Esophagus muscularis mucosa (tissue), 4 donors: Measurements from ENCODE around the gene DBH. TPM values are rescaled to one million over a fixed set of nuclear protein-coding genes. Genes with fewer than 3 reads are reported as not detected.

Experiments used
- DNase-seq: peaks from one replicate; pipeline ENCODE4 v3.0.0-alpha.2; 2017; ENCODE audit errors: extremely low spot score
- H3K27ac ChIP-seq, 4 donors: fragments of 200-600 bp; sonication (generic); replicated peaks in 1 of 4; 1 replicate in 3 of 4; 2 replicates in 1 of 4; pipeline ENCODE4 v1.5.1; 2016 to 2019; ENCODE audit warnings: mild to moderate bottlenecking in 1 of 4
- H3K27me3 ChIP-seq, 4 donors: fragments of 200-600 bp; sonication (generic); one replicate each; pipeline versions ENCODE4 v1.5.1 to v1.6.0; 2016 to 2019
- H3K36me3 ChIP-seq, 4 donors: fragments of 200-600 bp; sonication (generic); one replicate each; pipeline ENCODE4 v1.5.1; 2016 to 2019
- H3K4me1 ChIP-seq, 4 donors: fragments of 200-600 bp; sonication (generic); one replicate each; pipeline ENCODE4 v1.5.1; 2016 to 2019
- H3K4me3 ChIP-seq, 4 donors: fragments of 200-600 bp; sonication (generic); 1 replicate in 2 of 4; 2 replicates in 2 of 4; pipeline ENCODE4 v1.5.1; 2016 to 2019; ENCODE audit warnings: mild to moderate bottlenecking in 4 of 4, moderate library complexity in 1 of 4
- H3K9me3 ChIP-seq, 4 donors: fragments of 200-600 bp; sonication (generic); 1 replicate in 3 of 4; 2 replicates in 1 of 4; pipeline ENCODE4 v1.5.1; 2016 to 2019
- EP300 ChIP-seq: sonication (generic); formaldehyde crosslinking; IDR thresholded peaks from one replicate; pipeline ENCODE4 v1.6.1; 2017; ENCODE audit warnings: antibody characterized with exemption
- POLR2A ChIP-seq: fragments of 450-650 bp; IDR thresholded peaks from one replicate; pipeline ENCODE4 v1.6.1; 2017; ENCODE audit warnings: antibody characterized with exemption, moderate library complexity, mild to moderate bottlenecking, low read depth
- POLR2AphosphoS5 ChIP-seq, 2 donors: sonication (generic); formaldehyde crosslinking; IDR thresholded peaks; one replicate each; pipeline ENCODE4 v1.6.1; 2017; ENCODE audit warnings: antibody characterized with exemption in 2 of 2
- WGBS: methylation state at CpG from one replicate; pipeline ENCODE4 v1.1.5; 2018; 5-methylcytosine and 5-hydroxymethylcytosine counted together
- intact Hi-C: fragments of 100-400 bp; cut with DNase I; formaldehyde crosslinking; loops from one replicate; pipeline ENCODE4 v1.15.1; 2023
- total RNA-seq, 4 donors: library from RNA; depleted of rRNA; stranded (reverse); fragments of >200 nt; gene quantifications; one replicate each; pipeline versions ENCODE4 v1.1.0 to v1.2.1, GENCODE V29; 2016
- TF ChIP-seq, protein P1 (sequence below), 3 experiments: fragments of 200-600 bp in 2 of 3; fragments of 450-650 bp in 1 of 3; sonication (generic) in 2 of 3; IDR thresholded peaks; one replicate each; pipeline ENCODE4 v1.5.1; 2017 to 2019; ENCODE audit warnings: antibody characterized with exemption in 3 of 3, mild to moderate bottlenecking in 2 of 3, moderate library complexity in 1 of 3

Gene DBH
- total RNA-seq, 4 donors from 2014 or later: 0.06 TPM; not detected in 3

DNA sequence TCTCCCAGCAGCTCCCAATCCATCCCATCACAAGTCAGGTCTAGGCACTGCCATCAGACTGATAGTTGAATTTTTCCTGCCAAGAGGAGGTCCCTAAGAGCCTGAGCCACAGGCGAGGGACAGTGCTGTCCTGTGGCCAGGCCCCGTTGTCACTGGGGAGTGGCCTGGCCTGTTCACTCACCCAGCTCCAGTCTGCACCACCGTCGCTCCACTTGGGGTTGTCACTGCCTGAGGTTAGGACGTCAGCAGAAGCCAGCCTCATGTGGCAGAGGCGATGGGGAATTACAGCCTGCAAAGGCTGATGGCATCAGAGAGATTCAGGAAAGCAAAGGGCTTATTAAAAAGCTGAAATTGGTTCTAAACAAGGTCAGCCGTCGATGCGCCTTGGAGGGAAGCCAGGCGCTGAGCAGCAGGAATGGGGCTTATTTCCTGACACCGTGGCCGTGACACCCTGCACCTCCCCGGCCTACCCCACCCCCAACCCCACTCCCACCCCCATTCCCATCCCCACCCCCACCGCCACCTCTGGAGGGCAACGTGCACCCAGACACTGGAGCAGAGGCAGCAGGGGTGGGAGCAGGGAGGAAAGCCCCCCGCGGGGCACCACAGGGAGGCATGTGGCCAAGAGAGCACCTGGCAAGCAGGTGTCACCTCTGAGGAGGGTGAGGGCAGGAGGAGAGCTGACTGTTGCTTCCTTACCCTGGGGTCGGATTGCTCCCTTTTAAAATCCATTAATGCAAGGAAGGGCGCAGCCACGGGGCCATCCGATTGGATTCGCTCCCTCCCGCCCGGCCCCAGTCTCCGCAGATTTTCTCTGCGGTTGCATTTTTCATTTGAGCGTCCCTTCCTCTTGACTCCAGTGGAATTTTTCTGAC is 3.1 kb upstream of the DBH start:
- Histone ChIP-seq H3K27ac (no peak overlapping the region), H3K4me3 (no peak overlapping the region), H3K9me3 (no peaks in the 10 kb centered on the region), H3K4me1 (peaks cover 0 to 10% (median 6%) of the 10 kb centered on the region in 4 donors), H3K27me3 (peaks cover 0 to 89% (median 5%) of the 10 kb centered on the region in 4 donors), H3K36me3 (no peaks in the 10 kb centered on the region)
- WGBS: 45% methylated on average over 19 of the region's 27 CpGs
- TF ChIP-seq, protein P1, sequence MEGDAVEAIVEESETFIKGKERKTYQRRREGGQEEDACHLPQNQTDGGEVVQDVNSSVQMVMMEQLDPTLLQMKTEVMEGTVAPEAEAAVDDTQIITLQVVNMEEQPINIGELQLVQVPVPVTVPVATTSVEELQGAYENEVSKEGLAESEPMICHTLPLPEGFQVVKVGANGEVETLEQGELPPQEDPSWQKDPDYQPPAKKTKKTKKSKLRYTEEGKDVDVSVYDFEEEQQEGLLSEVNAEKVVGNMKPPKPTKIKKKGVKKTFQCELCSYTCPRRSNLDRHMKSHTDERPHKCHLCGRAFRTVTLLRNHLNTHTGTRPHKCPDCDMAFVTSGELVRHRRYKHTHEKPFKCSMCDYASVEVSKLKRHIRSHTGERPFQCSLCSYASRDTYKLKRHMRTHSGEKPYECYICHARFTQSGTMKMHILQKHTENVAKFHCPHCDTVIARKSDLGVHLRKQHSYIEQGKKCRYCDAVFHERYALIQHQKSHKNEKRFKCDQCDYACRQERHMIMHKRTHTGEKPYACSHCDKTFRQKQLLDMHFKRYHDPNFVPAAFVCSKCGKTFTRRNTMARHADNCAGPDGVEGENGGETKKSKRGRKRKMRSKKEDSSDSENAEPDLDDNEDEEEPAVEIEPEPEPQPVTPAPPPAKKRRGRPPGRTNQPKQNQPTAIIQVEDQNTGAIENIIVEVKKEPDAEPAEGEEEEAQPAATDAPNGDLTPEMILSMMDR (IDR thresholded peaks at IDR 0.05): no peak
- TF ChIP-seq POLR2A: no peak
- no peak for TF ChIP-seq POLR2AphosphoS5 (IDR thresholded peaks at IDR 0.05)
- TF ChIP-seq EP300: no peak
- no peak for DNase-seq
- intact Hi-C loops: no loop called here

- Histone ChIP-seq H3K36me3 (no peaks in the 10 kb centered on the region), H3K9me3 (no peaks in the 10 kb centered on the region), H3K4me1 (peaks cover 0 to 10% (median 6%) of the 10 kb centered on the region in 4 donors), H3K4me3 (no peak overlapping the region), H3K27me3 (peaks cover 0 to 95% (median 5%) of the 10 kb centered on the region in 4 donors), H3K27ac (no peak overlapping the region)
- TF ChIP-seq POLR2AphosphoS5 (IDR thresholded peaks at IDR 0.05) (no peak), POLR2A (no peak), EP300 (no peak)
- TF ChIP-seq, protein P1 (IDR thresholded peaks at IDR 0.05): no peak
- WGBS: 50% methylated on average over 4 of the region's 8 CpGs
- intact Hi-C loops: no loop called here
- no peak for DNase-seq
These were observed 2.5 kb upstream of the DBH start for GRCh38 chr9:133633681-133634080.

DNA sequence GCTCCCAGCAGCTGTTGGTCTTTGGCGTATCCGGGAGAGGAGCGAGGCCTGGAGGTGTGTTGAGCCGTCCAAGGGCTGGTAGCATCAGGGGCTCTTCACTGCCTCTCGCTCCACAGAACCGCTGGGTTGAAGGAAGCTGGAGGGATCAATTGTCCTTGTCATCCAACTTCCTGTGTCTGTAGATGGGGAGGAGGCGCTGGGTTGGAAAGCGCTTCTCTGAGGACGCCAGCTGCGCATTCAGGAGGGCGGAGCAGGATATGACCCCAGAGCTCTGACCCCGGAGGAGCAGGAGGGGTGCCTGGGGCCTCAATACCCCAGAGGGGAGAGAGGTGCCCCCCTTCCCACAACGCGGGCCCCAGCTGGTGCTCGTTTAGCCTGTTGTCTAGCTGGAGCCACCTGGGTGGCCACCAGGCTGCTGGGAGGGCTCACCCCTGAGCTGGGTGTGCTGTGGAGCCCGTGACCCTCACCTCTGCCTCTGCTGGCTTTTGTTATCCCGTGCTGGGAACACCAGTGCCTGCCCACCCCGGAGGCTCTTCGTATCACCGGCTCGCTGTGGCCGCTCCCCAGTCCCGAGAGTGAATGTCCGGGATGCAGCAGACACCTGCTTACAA is 2.0 kb upstream of the DBH start:
- DNase-seq: no peak
- TF ChIP-seq EP300 (no peak), POLR2AphosphoS5 (IDR thresholded peaks at IDR 0.05) (no peak), POLR2A (no peak)
- TF ChIP-seq, protein P1 (IDR thresholded peaks at IDR 0.05): no peak
- H3K36me3 ChIP-seq: no peaks in the 10 kb centered on the region
- no peak overlapping the region for H3K27ac ChIP-seq
- 34% methylated on average over 22 of the region's 24 CpGs for WGBS
- intact Hi-C loops: no loop called here
- H3K4me1 ChIP-seq: peaks cover 0 to 10% (median 6%) of the 10 kb centered on the region in 4 donors
- no peaks in the 10 kb centered on the region for H3K9me3 ChIP-seq
- H3K27me3 ChIP-seq: peaks cover 0 to 95% (median 5%) of the 10 kb centered on the region in 4 donors
- H3K4me3 ChIP-seq: no peak overlapping the region

DNA sequence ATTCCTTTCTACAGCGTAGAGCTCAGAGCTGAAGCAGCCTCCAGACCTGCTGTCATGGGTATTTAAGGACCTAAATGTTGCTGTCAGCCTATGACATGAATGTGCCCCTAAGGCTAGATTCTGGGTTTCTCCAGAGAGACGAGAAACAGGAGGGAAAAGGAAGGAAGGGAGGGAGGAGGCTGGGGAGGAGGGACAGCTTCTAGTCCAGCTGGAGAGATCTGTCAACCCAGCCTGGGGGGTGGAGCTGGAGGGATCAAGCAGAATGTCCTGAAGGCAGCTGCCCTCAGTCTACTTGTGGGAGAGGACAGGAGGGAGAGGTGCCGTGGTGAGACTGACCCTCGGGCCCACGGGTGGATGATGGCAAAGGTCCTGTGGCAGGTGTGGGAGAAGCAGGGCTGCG is 1.1 kb upstream of the DBH start:
- TF ChIP-seq POLR2AphosphoS5 (IDR thresholded peaks at IDR 0.05) (no peak), POLR2A (no peak), EP300 (no peak)
- TF ChIP-seq, protein P1 (IDR thresholded peaks at IDR 0.05): no peak
- no peaks in the 10 kb centered on the region for H3K36me3 ChIP-seq
- DNase-seq: no peak
- 37% methylated on average over 5 of the region's 6 CpGs for WGBS
- H3K27me3 ChIP-seq: peaks cover 0 to 93% (median 5%) of the 10 kb centered on the region in 4 donors
- no peaks in the 10 kb centered on the region for H3K9me3 ChIP-seq
- H3K27ac ChIP-seq: no peak overlapping the region
- H3K4me1 ChIP-seq: peaks cover 0 to 10% (median 6%) of the 10 kb centered on the region in 4 donors
- intact Hi-C loops: no loop called here
- H3K4me3 ChIP-seq: no peak overlapping the region
